HL-60/S4 treated with retinoic acid at 250 ng/mL for 4 days and 3 days (cell line): ENCODE measurements around the gene LRRC8D.

Source experiments
- in situ Hi-C: fragments of 300-500 bp; cut with MboI; formaldehyde crosslinking; loops from 2 replicates; pipeline ENCODE4 v1.7.0; 2022; ENCODE audit warnings: low sequenced_read_pairs

Gene LRRC8D

DNA sequence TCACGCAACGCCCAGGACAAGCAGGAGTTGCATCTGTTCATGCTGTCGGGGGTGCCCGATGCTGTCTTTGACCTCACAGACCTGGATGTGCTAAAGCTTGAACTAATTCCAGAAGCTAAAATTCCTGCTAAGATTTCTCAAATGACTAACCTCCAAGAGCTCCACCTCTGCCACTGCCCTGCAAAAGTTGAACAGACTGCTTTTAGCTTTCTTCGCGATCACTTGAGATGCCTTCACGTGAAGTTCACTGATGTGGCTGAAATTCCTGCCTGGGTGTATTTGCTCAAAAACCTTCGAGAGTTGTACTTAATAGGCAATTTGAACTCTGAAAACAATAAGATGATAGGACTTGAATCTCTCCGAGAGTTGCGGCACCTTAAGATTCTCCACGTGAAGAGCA is 113.6 kb downstream of the LRRC8D start:
- in situ Hi-C loops = no loop called here

DNA sequence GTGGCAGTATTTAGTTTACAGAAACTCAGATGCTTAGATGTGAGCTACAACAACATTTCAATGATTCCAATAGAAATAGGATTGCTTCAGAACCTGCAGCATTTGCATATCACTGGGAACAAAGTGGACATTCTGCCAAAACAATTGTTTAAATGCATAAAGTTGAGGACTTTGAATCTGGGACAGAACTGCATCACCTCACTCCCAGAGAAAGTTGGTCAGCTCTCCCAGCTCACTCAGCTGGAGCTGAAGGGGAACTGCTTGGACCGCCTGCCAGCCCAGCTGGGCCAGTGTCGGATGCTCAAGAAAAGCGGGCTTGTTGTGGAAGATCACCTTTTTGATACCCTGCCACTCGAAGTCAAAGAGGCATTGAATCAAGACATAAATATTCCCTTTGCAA is 114.4 kb downstream of the LRRC8D start:
- in situ Hi-C loops = no loop called here

DNA sequence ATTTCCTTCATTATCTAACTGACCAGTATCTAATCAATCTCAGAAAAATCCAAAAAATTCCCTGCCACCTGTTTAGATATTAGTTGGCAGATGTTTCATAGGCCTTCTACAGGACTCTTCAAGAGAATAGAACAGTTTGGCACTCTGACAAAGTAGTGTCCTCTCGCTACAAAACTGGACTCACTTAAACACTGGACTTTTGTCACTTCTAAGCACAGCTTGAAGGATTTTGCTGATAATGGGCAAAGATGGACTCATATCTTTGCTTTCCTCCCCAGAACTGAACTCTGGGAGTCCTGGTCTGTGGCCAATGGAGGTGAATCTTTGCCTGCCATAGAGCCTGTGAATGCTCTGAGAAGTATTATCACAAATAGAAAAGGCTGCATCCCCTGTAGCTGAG is 115.9 kb downstream of the LRRC8D start:
- in situ Hi-C loops = no loop called here

DNA sequence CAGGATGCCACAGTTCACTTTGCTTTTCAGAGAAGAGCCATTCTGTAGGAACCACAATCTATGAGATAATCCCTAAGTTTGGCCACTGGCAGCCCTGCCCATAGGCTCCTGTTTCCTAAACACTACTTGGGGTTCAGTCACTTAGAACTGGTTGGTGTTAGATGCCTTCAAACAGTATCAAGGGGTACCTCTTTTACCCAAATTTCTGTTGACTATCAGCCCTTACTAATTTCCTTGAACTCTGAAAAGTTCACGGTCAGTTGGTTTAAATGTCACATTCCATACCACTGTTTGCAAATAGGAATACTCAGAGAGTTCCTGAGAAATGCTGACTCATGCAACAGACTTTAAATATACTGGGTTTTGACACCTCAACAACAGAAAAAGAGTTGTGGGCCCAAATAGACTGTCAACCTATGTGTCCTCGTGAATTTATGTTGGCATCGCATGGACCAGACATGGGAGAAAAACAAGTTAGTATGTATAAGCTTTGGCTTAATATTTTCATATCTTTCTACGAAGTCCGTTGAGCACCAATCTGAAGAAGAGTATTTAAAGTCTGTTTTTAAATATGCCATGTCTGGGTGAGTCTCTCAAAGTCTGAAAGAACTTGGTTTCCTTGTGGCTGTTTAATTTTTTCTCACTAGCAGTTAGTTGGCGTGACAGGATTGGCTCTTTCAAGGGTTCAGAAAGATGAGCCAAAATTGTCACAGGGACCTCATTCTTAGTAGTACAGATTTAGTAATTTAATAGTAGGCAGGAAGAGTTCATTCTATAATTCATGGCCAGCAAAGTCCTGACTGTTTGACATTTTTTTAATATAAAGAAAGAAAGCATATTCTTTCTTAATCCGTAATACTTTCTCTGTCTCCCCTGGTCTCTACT is 117.6 kb downstream of the LRRC8D start:
- in situ Hi-C loops = no loop called here

DNA sequence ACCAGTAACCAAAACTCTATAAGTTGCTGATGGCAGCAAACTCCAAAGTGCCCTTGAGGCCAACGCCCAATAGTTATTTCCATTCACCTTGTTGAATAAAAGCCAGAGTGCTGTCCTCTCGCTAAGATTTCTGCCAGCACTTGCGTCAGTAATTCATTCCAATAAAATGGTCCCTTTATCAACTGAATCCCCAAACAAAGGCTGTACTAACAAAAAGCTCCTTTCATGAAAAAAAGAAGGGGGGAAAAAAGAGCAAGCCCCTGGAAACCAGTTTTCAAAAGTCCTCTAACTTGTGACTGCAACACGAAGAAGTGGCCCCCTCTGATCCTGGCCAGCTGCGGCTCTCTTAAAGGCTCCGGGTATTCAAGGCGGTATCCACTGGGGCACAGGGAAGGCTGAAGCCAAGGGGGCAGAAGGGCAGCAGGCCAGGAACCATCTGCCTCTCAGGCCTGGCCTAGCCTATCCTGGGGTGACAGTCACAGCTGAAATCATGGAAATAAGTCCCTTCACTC is 118.3 kb downstream of the LRRC8D start:
- in situ Hi-C loops = no loop called here

DNA sequence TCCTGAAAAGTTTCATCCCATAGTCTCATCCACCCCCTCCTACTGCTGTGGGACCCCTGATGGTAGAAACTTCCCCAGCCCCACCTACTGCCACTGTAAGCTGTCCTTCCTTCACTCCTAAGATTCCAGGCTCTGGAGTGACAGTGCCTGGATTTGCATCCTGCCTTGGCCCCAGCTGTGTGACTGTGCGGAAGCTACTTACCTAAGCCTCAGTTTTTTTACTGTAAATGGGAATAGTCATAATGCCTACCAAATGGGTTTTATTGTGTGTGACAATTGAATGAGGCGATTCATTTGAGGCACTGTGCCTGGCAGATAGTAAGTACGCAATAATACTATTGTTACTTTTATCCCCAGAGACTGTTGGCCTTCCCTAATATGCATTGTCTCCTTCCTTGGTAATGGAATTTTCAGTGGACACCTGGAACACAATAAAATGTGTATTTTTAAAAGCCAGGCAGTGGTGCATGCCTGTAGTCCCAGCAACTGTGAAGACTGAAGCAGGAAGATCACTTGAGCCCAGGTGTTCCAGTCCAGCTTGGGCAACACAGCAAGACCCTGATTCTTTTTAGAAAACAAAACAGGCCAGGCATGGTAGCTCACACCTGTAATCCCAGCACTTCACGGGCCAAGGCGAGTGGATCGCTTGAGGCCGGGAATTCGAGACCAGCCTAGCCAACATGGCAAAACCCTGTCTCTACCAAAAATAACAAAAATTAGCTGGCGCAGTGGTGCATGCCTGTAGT is 119.0 kb downstream of the LRRC8D start:
- in situ Hi-C loops = no loop called here

DNA sequence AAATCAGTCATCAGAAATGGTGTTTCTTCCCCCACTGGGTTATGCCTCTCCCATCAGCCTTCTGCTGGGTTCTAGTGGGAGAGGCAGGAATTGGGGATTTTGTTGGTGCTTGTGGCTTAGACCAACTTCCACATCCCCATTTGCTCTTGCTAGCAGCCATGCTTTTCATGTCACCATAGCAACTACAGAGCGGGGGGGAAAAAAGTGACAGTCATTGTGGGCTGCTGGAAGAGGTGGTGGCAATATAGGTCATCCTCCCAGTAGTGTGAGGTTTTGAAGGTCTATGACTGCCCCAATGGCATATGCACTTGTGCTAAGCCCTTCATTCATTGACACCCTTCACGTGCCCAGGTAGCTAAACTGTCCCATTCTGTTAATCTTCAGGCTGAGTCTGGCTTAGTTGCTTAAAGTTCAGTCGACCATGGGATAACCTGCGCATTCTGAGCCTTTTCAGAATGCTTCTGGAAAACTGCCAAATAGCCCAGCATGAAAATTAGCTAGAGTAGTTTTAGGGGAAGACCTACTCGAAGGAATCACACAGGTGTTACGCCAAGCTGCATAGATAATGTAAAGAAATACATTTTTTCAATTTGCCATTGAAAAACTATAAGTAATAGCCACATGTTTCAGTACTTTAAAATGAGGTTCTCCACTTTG is 120.4 kb downstream of the LRRC8D start:
- in situ Hi-C loops = no loop called here

DNA sequence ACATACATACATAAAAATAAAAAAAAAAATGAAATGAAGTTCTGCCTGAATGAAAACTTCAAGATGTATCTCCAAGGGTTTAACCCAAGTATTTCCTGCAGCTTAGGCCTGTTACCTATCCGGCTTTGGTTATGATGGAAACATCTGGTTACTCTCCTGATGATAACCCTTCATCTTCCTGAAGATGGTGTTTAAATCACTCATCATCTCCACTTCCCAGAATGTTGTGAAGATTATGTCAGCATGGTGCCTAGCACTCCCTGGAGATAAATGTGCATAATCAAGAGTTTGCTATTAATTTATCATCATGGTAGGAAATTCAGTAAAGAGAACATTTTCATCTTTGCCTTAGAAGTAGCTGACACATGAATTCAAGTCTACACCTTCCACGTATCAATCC is 121.2 kb downstream of the LRRC8D start:
- in situ Hi-C loops = no loop called here

DNA sequence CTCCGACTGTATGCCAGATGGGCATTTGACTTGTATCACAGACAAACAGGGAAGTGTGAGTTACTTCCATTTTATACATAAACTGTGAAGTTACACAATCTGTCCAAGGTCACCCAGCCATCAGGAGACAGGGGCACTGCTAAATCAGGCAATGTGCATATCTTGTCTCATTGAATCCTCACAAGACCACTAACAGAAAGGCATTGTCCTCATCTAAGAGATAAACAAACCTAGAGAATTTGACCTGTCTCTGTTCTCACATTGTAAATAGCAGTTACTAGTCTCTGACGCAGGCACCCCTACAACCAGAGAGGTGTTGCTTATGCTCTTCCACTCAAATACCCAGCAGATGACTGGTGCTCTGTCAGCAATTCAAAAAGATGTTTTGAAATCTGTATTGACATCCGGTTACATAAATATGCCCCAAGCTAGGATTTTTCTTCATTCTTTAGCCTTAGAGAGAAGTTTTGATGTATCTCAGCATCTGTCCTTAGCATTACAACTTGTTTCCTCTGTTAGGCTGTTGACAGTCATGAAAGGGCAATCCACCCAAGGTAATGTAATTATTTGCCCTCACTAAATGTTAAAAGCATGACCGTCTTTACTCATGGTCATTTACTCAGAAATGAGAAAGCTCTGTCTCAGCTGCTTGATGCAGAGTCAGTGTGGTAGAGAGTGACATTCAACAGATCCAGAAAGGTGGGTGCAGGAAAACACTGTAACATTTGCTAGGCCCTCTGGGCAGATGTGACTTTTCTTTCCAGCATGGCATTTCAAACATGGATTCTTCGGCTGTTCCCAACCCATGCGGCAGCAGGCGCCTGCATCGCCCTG is 122.2 kb downstream of the LRRC8D start:
- in situ Hi-C loops = no loop called here

DNA sequence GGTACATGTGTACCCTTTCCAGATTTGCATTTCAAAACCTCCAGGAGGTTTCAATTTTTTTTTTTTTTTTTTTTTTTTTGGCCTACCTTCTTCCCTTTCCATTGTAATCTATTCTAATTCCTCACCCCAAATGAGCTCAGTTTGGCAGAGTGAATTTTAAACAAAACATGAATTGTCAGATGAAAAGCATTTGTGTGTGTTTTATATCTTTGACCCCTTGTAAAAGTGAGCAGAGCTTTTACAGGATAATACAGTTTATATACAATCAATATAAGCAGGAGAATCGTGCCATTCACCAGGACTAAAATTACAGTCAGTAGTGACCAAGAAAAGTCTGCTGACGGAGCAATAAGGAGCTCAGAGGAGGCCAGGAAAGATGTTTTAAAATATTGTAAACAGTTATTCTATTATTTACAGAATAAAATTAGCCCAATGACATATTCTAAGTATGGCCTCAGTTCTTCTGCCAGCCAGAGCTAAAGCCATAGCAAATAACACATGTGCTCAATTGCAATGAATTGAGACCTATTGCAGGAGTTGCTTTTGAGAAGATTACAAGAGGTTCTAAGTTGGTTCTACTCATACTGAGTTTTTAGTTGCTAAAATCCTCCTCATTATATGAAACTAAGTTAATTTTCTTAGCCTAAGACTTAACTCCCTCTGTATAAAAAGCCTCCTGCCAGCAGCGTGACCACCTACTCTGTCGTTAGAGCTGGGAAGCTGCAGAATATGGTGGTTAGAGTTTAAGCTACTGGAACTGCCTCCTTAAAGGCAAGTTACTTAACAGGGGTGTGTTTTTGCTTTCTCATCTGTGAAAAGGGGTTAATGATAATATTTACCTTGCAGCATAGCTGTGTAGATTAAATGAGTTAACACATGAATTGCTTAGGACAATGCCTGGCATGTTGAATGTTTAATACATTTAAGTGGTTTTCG is 123.3 kb downstream of the LRRC8D start:
- in situ Hi-C loops = no loop called here

DNA sequence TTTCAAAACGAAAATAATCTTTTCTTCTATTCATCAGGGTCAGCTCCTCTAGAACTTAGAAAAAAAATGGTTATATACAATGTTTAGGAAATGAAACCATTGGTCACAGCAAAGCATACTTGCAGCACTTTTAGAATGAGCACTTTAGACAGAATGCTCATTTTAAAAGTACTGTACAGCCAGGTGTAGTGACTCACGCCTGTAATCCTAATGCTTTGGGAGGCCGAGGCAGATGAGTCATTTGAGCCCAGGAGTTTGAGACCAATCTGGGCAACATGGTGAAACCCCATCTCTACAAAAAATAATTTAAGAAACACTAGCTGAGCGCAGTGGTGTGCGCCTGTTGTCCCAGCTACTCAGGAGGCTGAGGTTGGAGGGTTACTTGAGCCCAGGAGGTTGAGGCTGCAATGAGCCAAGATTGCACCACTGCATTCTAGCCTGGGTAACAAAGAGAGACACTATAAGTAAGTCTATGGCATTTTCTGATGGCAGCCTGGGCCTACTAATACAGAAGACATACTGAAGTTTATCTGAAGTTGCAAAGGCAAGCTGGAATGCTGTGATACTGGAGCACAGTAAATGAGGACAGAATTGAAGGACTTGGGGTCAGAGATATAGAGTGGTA is 125.1 kb downstream of the LRRC8D start:
- in situ Hi-C loops = no loop called here

DNA sequence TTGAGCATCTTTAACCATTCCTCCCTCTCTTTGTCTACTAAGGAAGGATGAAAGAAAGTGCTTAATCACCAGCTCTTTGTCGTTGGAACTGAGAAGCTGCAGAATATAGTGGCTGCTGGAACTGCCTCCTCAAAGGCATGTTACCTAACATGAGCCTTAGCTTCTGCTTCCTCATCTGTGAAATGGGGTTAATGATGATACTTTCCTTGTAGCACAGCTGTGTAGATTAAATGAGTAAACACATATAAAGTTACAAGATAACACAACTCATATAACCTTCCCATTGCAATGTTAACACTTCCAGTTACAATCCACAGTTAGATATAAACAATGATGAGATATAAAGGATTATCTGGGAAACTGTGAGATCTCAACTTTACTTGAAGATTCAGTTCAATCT is 125.7 kb downstream of the LRRC8D start:
- in situ Hi-C loops = no loop called here

DNA sequence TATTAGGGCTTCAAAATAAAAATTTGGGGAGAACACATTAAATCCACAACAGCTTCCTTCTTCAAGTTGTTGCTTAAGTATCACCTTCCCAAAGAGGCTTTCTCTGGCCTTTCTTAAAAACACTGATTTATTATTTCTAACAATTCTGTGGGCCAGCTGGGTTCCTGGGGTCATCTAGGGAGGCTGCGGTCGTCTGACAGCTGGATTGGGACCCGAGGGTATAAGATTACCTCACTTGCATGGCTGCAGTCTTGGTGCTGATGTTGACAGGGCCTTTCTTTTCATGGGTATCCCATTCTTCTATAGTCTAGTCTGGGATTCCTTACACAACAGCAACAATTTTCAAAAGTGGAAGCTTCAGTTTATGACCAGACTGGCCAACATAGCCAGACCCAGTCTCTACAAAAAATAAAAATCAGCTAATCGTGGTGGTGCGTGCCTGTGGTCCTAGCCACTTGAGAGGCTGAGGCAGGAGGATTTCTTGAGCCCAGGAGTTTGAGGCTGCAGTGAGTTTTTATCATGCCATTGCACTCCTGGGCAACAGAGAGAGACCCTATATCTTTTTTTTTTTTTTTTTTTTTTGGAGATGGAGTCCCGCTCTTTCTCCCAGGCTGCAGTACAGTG is 128.0 kb downstream of the LRRC8D start:
- in situ Hi-C loops = no loop called here

DNA sequence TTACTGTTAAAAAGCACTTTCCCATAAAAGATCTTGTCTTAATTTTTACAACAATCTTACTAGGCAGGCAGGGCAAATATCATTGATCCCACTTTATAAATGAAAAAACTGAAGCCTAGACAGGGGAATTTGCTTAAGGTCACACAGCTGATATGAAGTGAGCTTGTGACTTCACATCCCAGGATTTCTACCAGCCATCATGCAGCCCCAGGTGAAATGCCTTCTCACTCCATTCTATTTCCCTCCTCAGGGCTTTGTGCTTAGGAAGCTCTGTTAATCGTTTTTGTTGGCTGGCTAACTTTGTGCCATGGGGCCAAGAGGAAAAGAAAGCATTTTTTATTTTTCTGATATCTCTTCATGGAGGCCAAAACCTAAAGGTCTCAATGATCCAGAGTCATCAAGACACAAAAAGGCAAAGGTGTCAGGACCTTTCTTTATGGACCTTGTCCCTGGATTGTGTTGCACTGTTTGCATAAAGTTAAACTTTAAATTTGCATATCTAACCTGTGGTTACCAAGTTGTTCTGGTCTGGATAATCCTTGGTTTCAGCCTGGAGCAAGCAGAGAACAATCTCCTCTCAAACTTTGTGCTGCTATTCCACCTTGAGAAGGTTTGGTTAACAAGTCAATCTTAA is 129.3 kb downstream of the LRRC8D start:
- in situ Hi-C loops = no loop called here

DNA sequence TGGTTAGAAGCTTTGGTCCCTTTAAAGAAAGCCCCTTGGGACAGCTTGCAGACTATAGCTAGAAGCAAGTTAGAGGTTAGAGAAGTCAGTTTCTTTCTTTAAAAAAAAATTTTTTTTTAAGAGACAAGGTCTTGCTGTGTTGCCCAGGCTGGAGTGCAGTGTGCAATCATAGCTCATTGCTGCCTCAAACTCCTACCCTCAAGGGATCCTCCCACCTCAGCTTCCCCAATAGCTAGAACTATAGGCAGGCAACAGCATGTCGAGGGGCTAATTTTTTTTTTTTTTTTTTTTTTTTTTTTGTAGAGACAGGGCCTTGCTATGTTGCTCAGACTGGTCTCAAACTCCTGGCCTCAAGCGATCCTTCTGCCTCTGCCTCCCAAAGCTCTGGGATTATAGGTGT is 129.9 kb downstream of the LRRC8D start:
- in situ Hi-C loops = no loop called here

DNA sequence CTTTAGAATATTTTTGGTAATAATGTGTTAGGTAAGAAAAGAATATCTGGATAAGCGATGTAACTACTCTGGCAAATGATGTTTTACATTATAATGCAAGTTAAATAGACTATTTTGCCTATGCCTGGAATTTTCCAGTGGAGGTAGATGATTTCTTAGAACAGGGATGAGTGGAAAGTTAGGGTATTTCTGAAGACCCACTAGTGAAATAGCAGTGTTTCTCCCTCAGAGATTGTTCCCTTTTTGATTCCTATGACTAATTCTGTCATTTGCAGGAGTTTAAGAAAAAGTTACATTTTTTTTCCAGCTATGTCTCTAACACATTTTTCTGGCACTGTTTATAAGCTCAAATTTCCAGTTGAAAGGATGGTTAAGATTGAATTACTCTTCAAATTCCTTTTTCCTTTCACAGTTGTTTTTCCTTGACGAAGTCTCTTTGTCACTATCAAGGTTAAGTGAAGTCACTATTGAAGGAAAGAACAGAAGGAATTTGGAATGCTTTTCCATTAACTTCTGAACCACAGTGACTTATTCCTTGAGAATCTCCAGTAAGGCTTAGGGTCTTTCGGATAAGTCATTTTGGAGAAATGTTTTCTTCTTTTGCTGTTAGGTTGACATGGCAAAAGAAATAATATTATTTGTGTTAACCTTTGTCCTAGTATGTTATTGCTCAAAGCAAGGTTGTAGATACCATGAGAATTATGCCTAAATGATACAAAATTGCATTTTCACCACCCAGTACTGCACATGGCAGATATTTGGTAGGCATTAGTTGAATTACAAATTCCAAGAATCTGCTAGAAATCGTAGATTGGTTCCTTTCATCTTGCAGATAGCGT is 131.2 kb downstream of the LRRC8D start:
- in situ Hi-C loops = no loop called here

DNA sequence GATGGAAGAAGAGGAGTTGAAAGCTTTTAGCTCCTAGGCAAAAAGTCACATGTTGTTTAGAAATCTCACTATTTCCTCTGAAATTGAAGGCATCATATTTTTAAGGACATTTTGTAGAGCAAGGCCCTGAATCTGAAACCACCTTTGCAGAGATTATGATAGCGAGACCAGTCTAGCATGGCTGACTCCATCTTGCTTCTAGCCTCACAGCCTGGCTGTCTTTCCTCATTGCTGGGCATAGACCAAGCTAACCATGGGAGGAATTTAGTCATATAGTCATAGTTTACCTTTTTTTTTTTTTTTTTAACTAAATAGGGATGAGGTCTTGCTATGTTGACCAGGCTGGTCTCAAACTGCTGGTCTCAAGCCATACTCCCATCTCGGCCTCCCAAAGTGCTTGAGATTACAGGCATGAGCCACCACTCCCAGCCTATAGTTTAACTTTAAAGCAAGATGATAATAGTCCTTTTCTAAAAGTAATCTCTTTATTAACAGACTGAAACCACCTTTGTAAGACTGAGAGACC is 131.8 kb downstream of the LRRC8D start:
- in situ Hi-C loops = no loop called here
